ENCODE data around the gene DCHS2. TPM values are rescaled to one million over a fixed set of nuclear protein-coding genes. Genes with fewer than 3 reads are reported as not detected.

The DCHS2 gene
- total and polyA plus RNA-seq, 2 of the 8 experiments (the other 6 are each of a cell fraction or from before 2014, with no cell fraction given), result 0.54 to 2.6 TPM

DNA sequence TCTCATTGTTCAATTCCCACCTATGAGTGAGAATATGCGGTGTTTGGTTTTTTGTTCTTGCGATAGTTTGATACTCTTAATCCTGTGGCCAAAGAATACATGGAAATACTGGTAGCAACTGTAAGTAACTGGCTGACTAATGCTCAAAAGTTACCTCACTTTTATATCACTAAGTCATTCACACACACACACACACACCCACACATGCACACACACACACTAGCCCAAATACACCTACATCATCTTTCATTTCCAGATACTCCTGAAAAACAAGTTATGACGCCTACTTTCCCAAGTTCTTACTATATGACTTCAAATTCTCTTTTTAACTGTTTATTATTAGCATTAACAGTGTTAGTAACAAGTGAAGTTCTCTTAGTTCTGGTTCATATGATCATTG, 101.3 kb downstream of the DCHS2 start:
- WGBS, 2 experiments (ENCODE audit: extremely low coverage in 1 of 2, insufficient coverage in 1 of 2, insufficient read length in 1 of 2, insufficient replicate concordance in 2 of 2, low coverage in 1 of 2, low lambda C conversion rate in 2 of 2, missing lambda C conversion rate in 1 of 2), result 97% methylated on average over 3 of the region's 3 CpGs; no CpG with 5 or more reads in 1 of the 2 experiments
- H2BK20ac ChIP-seq (ENCODE audit: low read length), result no peak overlapping the region
- no peak overlapping the region for H2BK120ac ChIP-seq (replicated peaks; ENCODE audit: low read depth, low read length)
- H3K4me3 ChIP-seq (ENCODE audit: extremely low read depth in 1 of 4, insufficient read depth in 2 of 4, low read depth in 3 of 4, low read length in 4 of 4), result no peak overlapping the region
- POLR2A ChIA-PET (ENCODE audit: partially characterized antibody), result no interaction called here
- no peak overlapping the region for H3K9ac ChIP-seq (replicated peaks in 1 of 4; ENCODE audit: extremely low read depth in 1 of 4, low read depth in 3 of 4, low read length in 3 of 4)
- no peak overlapping the region for H3K56ac ChIP-seq (replicated peaks; ENCODE audit: insufficient read length, low read depth, low read length)
- H4K91ac ChIP-seq (replicated peaks; ENCODE audit: insufficient read length, low read length), result no peak overlapping the region
- no peaks in the 10 kb centered on the region for H3K79me1 ChIP-seq (ENCODE audit: low read depth, low read length)
- H3K14ac ChIP-seq (ENCODE audit: insufficient read length), result no peak overlapping the region
- no peak overlapping the region for H3K4me2 ChIP-seq (ENCODE audit: insufficient read depth in 1 of 2, low read depth in 2 of 2, low read length in 2 of 2)
- no peaks in the 10 kb centered on the region; a peak in 1 of 7 replicates for H3K4me1 ChIP-seq (replicated peaks in 1 of 4; ENCODE audit: control insufficient read depth in 3 of 4, insufficient read depth in 4 of 4, low read length in 3 of 4)
- no peak overlapping the region for H2BK12ac ChIP-seq (ENCODE audit: low read depth, low read length)
- no peak overlapping the region for H2BK5ac ChIP-seq (ENCODE audit: low read depth, low read length)
- H3K23ac ChIP-seq (ENCODE audit: insufficient read length), result no peak overlapping the region
- H3K23me2 ChIP-seq (ENCODE audit: low read depth, low read length), result no peaks in the 10 kb centered on the region
- DNase-seq (ENCODE audit: low read depth in 1 of 2, low spot score in 2 of 2), result no peak
- no peaks in the 10 kb centered on the region for H3K36me3 ChIP-seq (ENCODE audit: control insufficient read depth in 2 of 4, insufficient read depth in 4 of 4, low read length in 3 of 4)
- no peak overlapping the region for H4K8ac ChIP-seq (ENCODE audit: extremely low read depth, insufficient read depth, low read length)
- H4K5ac ChIP-seq (ENCODE audit: insufficient read length, low read depth, low read length), result no peak overlapping the region
- no peak overlapping the region for H3K18ac ChIP-seq (ENCODE audit: extremely low read depth, low read length)
- H4K20me1 ChIP-seq (replicated peaks in 1 of 2; ENCODE audit: control insufficient read depth in 1 of 2, insufficient read depth in 2 of 2, low read length in 2 of 2), result no peaks in the 10 kb centered on the region
- no peaks in the 10 kb centered on the region for H3K27me3 ChIP-seq (replicated peaks in 1 of 4; ENCODE audit: control insufficient read depth in 3 of 4, extremely low read depth in 1 of 4, insufficient read depth in 3 of 4, low read length in 3 of 4)
- H3K79me2 ChIP-seq (ENCODE audit: control insufficient read depth in 1 of 2, insufficient read depth in 2 of 2, low read length in 2 of 2), result no peaks in the 10 kb centered on the region
- no peak overlapping the region for H2BK15ac ChIP-seq (ENCODE audit: low read length)
- H2AFZ ChIP-seq (ENCODE audit: low read length), result no peak overlapping the region
- no peak overlapping the region for H3K27ac ChIP-seq (ENCODE audit: low read depth, low read length)
- no peak overlapping the region for H3K4ac ChIP-seq (replicated peaks; ENCODE audit: insufficient read length, low read depth, low read length)
- CTCF ChIA-PET (ENCODE audit: partially characterized antibody), result no interaction called here
- H2AK5ac ChIP-seq (ENCODE audit: low read depth, low read length), result no peak overlapping the region
- H3K9me3 ChIP-seq (ENCODE audit: insufficient read depth in 2 of 2, low read depth in 1 of 2, low read length in 1 of 2), result no peaks in the 10 kb centered on the region
- FAIRE-seq, result no peak
- no peak for TF ChIP-seq SP2 (IDR thresholded peaks at IDR 0.05; ENCODE audit: low read length)
- no peak for TF ChIP-seq RFX5 (IDR thresholded peaks at IDR 0.05; ENCODE audit: borderline replicate concordance, low read depth, low read length)
- no peak for TF ChIP-seq TAF1 (IDR thresholded peaks at IDR 0.05; ENCODE audit: low read depth, low read length)
- TF ChIP-seq EGR1 (IDR thresholded peaks at IDR 0.05; ENCODE audit: borderline replicate concordance, low read depth, low read length), result no peak
- TF ChIP-seq, protein P1, sequence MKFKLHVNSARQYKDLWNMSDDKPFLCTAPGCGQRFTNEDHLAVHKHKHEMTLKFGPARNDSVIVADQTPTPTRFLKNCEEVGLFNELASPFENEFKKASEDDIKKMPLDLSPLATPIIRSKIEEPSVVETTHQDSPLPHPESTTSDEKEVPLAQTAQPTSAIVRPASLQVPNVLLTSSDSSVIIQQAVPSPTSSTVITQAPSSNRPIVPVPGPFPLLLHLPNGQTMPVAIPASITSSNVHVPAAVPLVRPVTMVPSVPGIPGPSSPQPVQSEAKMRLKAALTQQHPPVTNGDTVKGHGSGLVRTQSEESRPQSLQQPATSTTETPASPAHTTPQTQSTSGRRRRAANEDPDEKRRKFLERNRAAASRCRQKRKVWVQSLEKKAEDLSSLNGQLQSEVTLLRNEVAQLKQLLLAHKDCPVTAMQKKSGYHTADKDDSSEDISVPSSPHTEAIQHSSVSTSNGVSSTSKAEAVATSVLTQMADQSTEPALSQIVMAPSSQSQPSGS (IDR thresholded peaks at IDR 0.05; ENCODE audit: low read length), result no peak
- no peak for TF ChIP-seq FOSL1 (IDR thresholded peaks at IDR 0.05; ENCODE audit: insufficient read depth, low read depth, low read length)
- TF ChIP-seq CREB1 (IDR thresholded peaks at IDR 0.05), result no peak
- TF ChIP-seq SP1 (IDR thresholded peaks at IDR 0.05; ENCODE audit: low read depth, low read length), result no peak
- no peak for TF ChIP-seq SAP30 (IDR thresholded peaks at IDR 0.05; ENCODE audit: insufficient read depth, insufficient replicate concordance, low read length)
- no peak for TF ChIP-seq GABPA (IDR thresholded peaks at IDR 0.05; ENCODE audit: borderline replicate concordance, insufficient read depth, low read length)
- no peak for TF ChIP-seq GTF2F1 (IDR thresholded peaks at IDR 0.05; ENCODE audit: borderline replicate concordance, low read depth, low read length)
- TF ChIP-seq PHF8 (conservative IDR thresholded peaks at IDR 0.05; ENCODE audit: low read depth, low read length), result no peak

Data from H1 (cell line).